ENCODE measurements around the gene PCYT2.
A peak's percentile ranks its signal among the peaks of the same experiment; 100 is the strongest.

Gene PCYT2

GRCh38 chr17:81927653-81928543 is 16.7 kb upstream of the PCYT2 start, which contains the start of gene MAFG (continued):
- no peak for TF ChIP-seq ELK4 (IDR thresholded peaks at IDR 0.05; ENCODE audit: borderline replicate concordance, low read depth, low read length)
- TF ChIP-seq ZNF791 (tag by site-specific recombination; IDR thresholded peaks at IDR 0.05), result no peak
- no peak for TF ChIP-seq ZNF23 (tag by site-specific recombination; IDR thresholded peaks at IDR 0.05; ENCODE audit: borderline replicate concordance)
- TF ChIP-seq YY1 (tag by site-specific recombination; IDR thresholded peaks at IDR 0.05), result 0 out of 2 replicates have a peak, but pooled peaks have one; percentile 20
- peak; percentile 50; the same call in 1 of the 2 replicates for TF ChIP-seq ZNF76 (tag by site-specific recombination; IDR thresholded peaks at IDR 0.05; ENCODE audit: borderline replicate concordance, low read depth)
- no peak for TF ChIP-seq ZNF530 (tag by site-specific recombination; IDR thresholded peaks at IDR 0.05; ENCODE audit: low read depth)
- no peak for TF ChIP-seq SALL2 (tag by site-specific recombination; IDR thresholded peaks at IDR 0.05; ENCODE audit: borderline replicate concordance)
- TF ChIP-seq PRDM1 (tag by site-specific recombination; IDR thresholded peaks at IDR 0.05), result no peak
- TF ChIP-seq ZNF560 (tag by site-specific recombination; IDR thresholded peaks at IDR 0.05; ENCODE audit: borderline replicate concordance), result no peak
- peak; percentile 23 for TF ChIP-seq SP7 (tag by site-specific recombination; IDR thresholded peaks at IDR 0.05)
- TF ChIP-seq ZSCAN4 (tag by site-specific recombination; IDR thresholded peaks at IDR 0.05), result no peak
- TF ChIP-seq ZNF114 (tag by site-specific recombination; IDR thresholded peaks at IDR 0.05), result no peak
- peak; percentile 63; the same call in 1 of the 2 replicates for TF ChIP-seq ZBTB44 (tag by site-specific recombination; IDR thresholded peaks at IDR 0.05)
- no peak for TF ChIP-seq ZNF501 (tag by site-specific recombination; IDR thresholded peaks at IDR 0.05)
- TF ChIP-seq FEZF1 (tag by site-specific recombination; IDR thresholded peaks at IDR 0.05), result no peak
- peak; percentile 96 for TF ChIP-seq ZNF549 (tag by site-specific recombination; IDR thresholded peaks at IDR 0.05)
- no peak for TF ChIP-seq GLI2 (tag by site-specific recombination; IDR thresholded peaks at IDR 0.05; ENCODE audit: borderline replicate concordance, low read depth)
- TF ChIP-seq ZFP3 (tag by site-specific recombination; IDR thresholded peaks at IDR 0.05; ENCODE audit: low read depth), result no peak
- peak; percentile 46; the same call in 1 of the 2 replicates for TF ChIP-seq ZIC2 (tag by site-specific recombination; IDR thresholded peaks at IDR 0.05)
- TF ChIP-seq ZNF645 (tag by site-specific recombination; IDR thresholded peaks at IDR 0.05), result no peak
- no peak for TF ChIP-seq ZFP41 (tag by site-specific recombination; IDR thresholded peaks at IDR 0.05; ENCODE audit: borderline replicate concordance)
- no peak for TF ChIP-seq OVOL3 (tag by site-specific recombination; IDR thresholded peaks at IDR 0.05)
- no peak for TF ChIP-seq ZNF423 (tag by site-specific recombination; IDR thresholded peaks at IDR 0.05)
- TF ChIP-seq KLF10 (tag by site-specific recombination; IDR thresholded peaks at IDR 0.05), result peak; percentile 75
- peak; percentile 76; the same call in 1 of the 2 replicates for TF ChIP-seq ZBTB20 (tag by site-specific recombination; IDR thresholded peaks at IDR 0.05)
- peak; percentile 49; the same call in 1 of the 2 replicates for TF ChIP-seq IKZF3 (tag by site-specific recombination; IDR thresholded peaks at IDR 0.05)
- TF ChIP-seq ZNF610 (tag by site-specific recombination; IDR thresholded peaks at IDR 0.05; ENCODE audit: borderline replicate concordance), result no peak
- TF ChIP-seq PRDM4 (tag by site-specific recombination; IDR thresholded peaks at IDR 0.05), result no peak
- no peak for TF ChIP-seq ZNF223 (tag by site-specific recombination; IDR thresholded peaks at IDR 0.05)
- TF ChIP-seq GLI4 (tag by site-specific recombination; IDR thresholded peaks at IDR 0.05), result no peak
- peak; percentile 59 for TF ChIP-seq KLF1 (tag by site-specific recombination; IDR thresholded peaks at IDR 0.05)
- TF ChIP-seq ZNF391 (tag by site-specific recombination; IDR thresholded peaks at IDR 0.05; ENCODE audit: borderline replicate concordance, low read depth), result no peak

Data from HEK293 (cell line).